K562 (cell line): ENCODE results near the gene VSTM2B. TPM values are rescaled to one million over a fixed set of nuclear protein-coding genes. Genes with fewer than 3 reads are reported as not detected.
"Not testable (repeated sequence)": the region's sequence is repeated elsewhere in the genome, so short reads cannot be mapped to it uniquely, and the experiment has no call there.

ENCODE experiments used
- ATAC-seq: fragments of 200-7000 bp; cut with Tn5 transposase; 3 replicates; pipeline ENCODE4 v1.9.1; 2020; ENCODE audit warnings: moderate library complexity
- BruUV-seq: library from RNA; stranded (reverse); fragments of 400-500 nt; replicated peaks from 2 replicates; lab custom pipeline; 2021; lab: Mats Ljungman, UMichigan
- CTCF ChIA-PET: fragments of 300-600 bp; formaldehyde crosslinking; extraction: SDS; loops from one replicate; lab custom pipeline; 2021; ENCODE audit warnings: low intra/inter-chr PET ratio; lab: Yijun Ruan, JAX
- POLR2A ChIA-PET: fragments of 300-600, 350-650 bp; sonication (Branson Sonifier 250); formaldehyde crosslinking; extraction: SDS; loops from one replicate; lab custom pipeline; 2021; ENCODE audit warnings: antibody characterized with exemption, inconsistent platforms; lab: Yijun Ruan, JAX
- DNase-seq, 4 experiments: peaks; one replicate each; pipeline versions ENCODE4 v3.0.0 to v3.0.0-alpha.2; 2011 to 2018; ENCODE audit warnings: low spot score in 3 of 4, mixed read lengths in 3 of 4; ENCODE audit errors: extremely low read depth in 1 of 4
- FAIRE-seq: peaks from 2 replicates; lab custom pipeline; 2011; peaks lifted over from hg19 to GRCh38; lab: Jason Lieb, UNC
- H2AFZ ChIP-seq: 2 replicates; pipeline ENCODE4 v1.6.0; 2011; ENCODE audit warnings: low read depth, low read length, control low read depth, inconsistent platforms
- H3K27ac ChIP-seq: fragments of 200-600 bp; 3 replicates; pipeline ENCODE4 v1.8.0; 2011; ENCODE audit warnings: low read depth, mild to moderate bottlenecking, control low read depth, inconsistent platforms, low read length, moderate library complexity, mixed read lengths; ENCODE audit errors: extremely low read depth
- H3K27me3 ChIP-seq, 2 experiments: fragments of 300-600 bp in 1 of 2; 2 replicates in 1 of 2; 3 replicates in 1 of 2; pipeline versions ENCODE4 v1.6.0 to v1.8.0; 2011; ENCODE audit warnings: inconsistent platforms in 2 of 2, low read length in 2 of 2, mild to moderate bottlenecking in 1 of 2, mixed read lengths in 1 of 2, moderate library complexity in 1 of 2; ENCODE audit not compliant: control insufficient read depth in 2 of 2, insufficient read depth in 2 of 2
- H3K36me3 ChIP-seq: fragments of 300-600 bp; 3 replicates; pipeline ENCODE4 v1.8.0; 2011; ENCODE audit warnings: mild to moderate bottlenecking, low read length, inconsistent platforms; ENCODE audit not compliant: control insufficient read depth, insufficient read depth
- H3K4me1 ChIP-seq, 2 experiments: fragments of 200-600 bp in 1 of 2; replicated peaks in 1 of 2; 2 replicates in 1 of 2; 3 replicates in 1 of 2; pipeline versions ENCODE4 v1.5.1 to v1.8.0; 2011; ENCODE audit warnings: inconsistent platforms in 2 of 2, low read length in 2 of 2, mild to moderate bottlenecking in 1 of 2, mixed read lengths in 1 of 2, moderate library complexity in 1 of 2; ENCODE audit not compliant: control insufficient read depth in 2 of 2, insufficient read depth in 2 of 2
- H3K4me2 ChIP-seq: 2 replicates; pipeline ENCODE4 v1.6.1; 2011; ENCODE audit warnings: low read length, control low read depth, inconsistent platforms, mixed read lengths; ENCODE audit not compliant: insufficient read depth
- H3K4me3 ChIP-seq: fragments of 200-600 bp; sonication (generic), shearing (Covaris generic); 2 replicates; pipeline ENCODE4 v1.5.1; 2016; ENCODE audit warnings: control low read depth, inconsistent platforms
- H3K79me2 ChIP-seq: fragments of 200-600 bp; 3 replicates; pipeline ENCODE4 v1.8.0; 2011; ENCODE audit warnings: low read length, inconsistent platforms; ENCODE audit not compliant: control insufficient read depth, insufficient read depth
- H3K9ac ChIP-seq, 2 experiments: 2 replicates each; pipeline versions ENCODE4 v1.6.0 to v1.6.1; 2011; ENCODE audit warnings: low read depth in 2 of 2, low read length in 2 of 2, control low read depth in 1 of 2, inconsistent platforms in 1 of 2, mild to moderate bottlenecking in 1 of 2, mixed read lengths in 1 of 2; ENCODE audit not compliant: insufficient read depth in 1 of 2
- H3K9me1 ChIP-seq: one replicate; pipeline ENCODE4 v1.6.0; 2011; ENCODE audit warnings: inconsistent platforms, mild to moderate bottlenecking, low read length, moderate library complexity; ENCODE audit not compliant: control insufficient read depth, insufficient read depth
- H3K9me3 ChIP-seq: replicated peaks from 2 replicates; pipeline ENCODE4 v1.5.1; 2011; ENCODE audit warnings: low read depth, low read length, inconsistent platforms; ENCODE audit not compliant: control insufficient read depth, insufficient read depth
- H4K20me1 ChIP-seq: replicated peaks from 2 replicates; pipeline ENCODE4 v1.6.1; 2011; ENCODE audit warnings: low read length, inconsistent platforms, mixed read lengths; ENCODE audit not compliant: control insufficient read depth, insufficient read depth
- CTCF ChIP-seq, 3 experiments: IDR thresholded peaks in 2 of 3; conservative IDR thresholded peaks in 1 of 3; 2 replicates each; pipeline ENCODE4 v1.5.1; 2011 to 2012; ENCODE audit warnings: low read length in 3 of 3, mild to moderate bottlenecking in 3 of 3, control low read depth in 2 of 3, improper control_type of control experiment in 1 of 3, inconsistent platforms in 1 of 3, low read depth in 1 of 3, mixed read lengths in 1 of 3, moderate library complexity in 1 of 3; ENCODE audit not compliant: insufficient read depth in 2 of 3
- GTF2B ChIP-seq: IDR thresholded peaks from 2 replicates; pipeline ENCODE4 v1.6.1; 2011; ENCODE audit not compliant: insufficient read length; ENCODE audit errors: extremely low read depth
- WGBS: fragments of 100-300 bp; shearing (Covaris generic); methylation state at CpG from one replicate; pipeline ENCODE4 v1.1.6; 2016; ENCODE audit warnings: low coverage, mixed read lengths; ENCODE audit not compliant: insufficient coverage; ENCODE audit errors: missing lambda C conversion rate; 5-methylcytosine and 5-hydroxymethylcytosine counted together
- in situ Hi-C: fragments of 300-500 bp; cut with MboI; formaldehyde crosslinking; loops from 4 replicates; pipeline ENCODE4 v1.15.0; 2018; ENCODE audit warnings: inconsistent platforms, mixed read lengths
- intact Hi-C: fragments of 100-400 bp; cut with micrococcal nuclease; formaldehyde crosslinking; loops from 2 replicates; pipeline ENCODE4 v1.14.2; 2022
- polyA plus RNA-seq, 8 experiments: library from polyadenylated mRNA; depleted of rRNA in 4 of 8; stranded (reverse) in 5 of 8; unstranded in 3 of 8; fragments of >200 nt; fragmentation: Nextera tagmentation in 2 of 8; fragmentation: Illumina TruSeq in 1 of 8; extraction: Ambion mirVana in 2 of 8; extraction: Trizol in 1 of 8; gene quantifications; 2 replicates each; pipeline versions ENCODE4 v1.2.1 to v1.2.3, GENCODE V29; 2011 to 2014; ENCODE audit warnings: inconsistent platforms in 1 of 8, missing spikeins in 1 of 8
- total RNA-seq, 7 experiments: library from RNA; depleted of rRNA in 6 of 7; stranded (reverse); fragments of >200 nt in 6 of 7; fragmentation: Illumina TruSeq in 2 of 7; extraction: Trizol in 2 of 7; gene quantifications; 2 replicates each; pipeline versions ENCODE4 v1.2.1 to v1.2.3, GENCODE V29; 2011 to 2021; ENCODE audit warnings: low replicate concordance in 1 of 7

Gene VSTM2B
- total and polyA plus RNA-seq, 9 of the 15 experiments (the other 6 are each of a cell fraction or from before 2014, with no cell fraction given), result not detected

GRCh38 chr19:29485293-29485692, 40.5 kb upstream of the VSTM2B start (continued):
- TF ChIP-seq CTCF (IDR thresholded peaks at IDR 0.05 in 2 of 3, conservative IDR thresholded peaks at IDR 0.05 in 1 of 3; ENCODE audit: insufficient read depth in 2 of 3, low read depth in 1 of 3, low read length in 3 of 3) (no peak), GTF2B (no peak)

- H3K27me3 ChIP-seq, result peaks cover 0 to 27% of the 10 kb centered on the region in 2 experiments; a peak in 1 of 5 replicates
- FAIRE-seq, H3K79me2 ChIP-seq, H2AFZ ChIP-seq, ATAC-seq, H4K20me1 ChIP-seq, H3K9me1 ChIP-seq, H3K4me3 ChIP-seq, CTCF ChIA-PET, H3K36me3 ChIP-seq, POLR2A ChIA-PET, in situ Hi-C loops, H3K4me1 ChIP-seq, BruUV-seq, DNase-seq, H3K27ac ChIP-seq, H3K9ac ChIP-seq, H3K4me2 ChIP-seq, H3K9me3 ChIP-seq, intact Hi-C loops: not testable (repeated sequence)
- WGBS, result 4% methylated on average over 9 of the region's 9 CpGs
Observed at GRCh38 chr19:29486961-29487360, 38.8 kb upstream of the VSTM2B start.
